ENCODE measurements around the gene EMC8.

DNA sequence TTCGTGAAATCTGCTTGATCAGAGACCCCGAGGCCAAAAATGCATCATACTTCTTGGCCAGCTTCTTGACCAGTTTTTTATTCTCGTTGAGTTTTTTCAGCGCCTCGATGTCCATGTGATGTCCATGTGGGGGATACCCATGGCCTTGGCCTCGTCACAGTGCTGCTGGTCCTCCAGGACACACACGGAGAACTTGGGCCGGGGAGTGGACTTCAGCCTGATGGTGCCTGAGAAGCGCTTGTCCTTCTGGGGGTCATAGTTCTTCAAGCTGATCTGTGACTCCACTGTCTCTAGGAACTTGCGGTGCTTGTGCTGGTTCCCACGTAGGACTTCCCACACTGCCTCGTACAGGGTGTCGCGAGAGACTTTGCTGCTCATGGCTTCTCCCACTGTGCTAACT is 16.8 kb upstream of the EMC8 start:
- TF ChIP-seq, protein P1, sequence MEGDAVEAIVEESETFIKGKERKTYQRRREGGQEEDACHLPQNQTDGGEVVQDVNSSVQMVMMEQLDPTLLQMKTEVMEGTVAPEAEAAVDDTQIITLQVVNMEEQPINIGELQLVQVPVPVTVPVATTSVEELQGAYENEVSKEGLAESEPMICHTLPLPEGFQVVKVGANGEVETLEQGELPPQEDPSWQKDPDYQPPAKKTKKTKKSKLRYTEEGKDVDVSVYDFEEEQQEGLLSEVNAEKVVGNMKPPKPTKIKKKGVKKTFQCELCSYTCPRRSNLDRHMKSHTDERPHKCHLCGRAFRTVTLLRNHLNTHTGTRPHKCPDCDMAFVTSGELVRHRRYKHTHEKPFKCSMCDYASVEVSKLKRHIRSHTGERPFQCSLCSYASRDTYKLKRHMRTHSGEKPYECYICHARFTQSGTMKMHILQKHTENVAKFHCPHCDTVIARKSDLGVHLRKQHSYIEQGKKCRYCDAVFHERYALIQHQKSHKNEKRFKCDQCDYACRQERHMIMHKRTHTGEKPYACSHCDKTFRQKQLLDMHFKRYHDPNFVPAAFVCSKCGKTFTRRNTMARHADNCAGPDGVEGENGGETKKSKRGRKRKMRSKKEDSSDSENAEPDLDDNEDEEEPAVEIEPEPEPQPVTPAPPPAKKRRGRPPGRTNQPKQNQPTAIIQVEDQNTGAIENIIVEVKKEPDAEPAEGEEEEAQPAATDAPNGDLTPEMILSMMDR (conservative IDR thresholded peaks at IDR 0.05; ENCODE audit: low read length) = no peak
- TF ChIP-seq EZH2phosphoT487 (IDR thresholded peaks at IDR 0.05; ENCODE audit: borderline replicate concordance) = no peak
